HEK293 (cell line): ENCODE results near the gene MTHFS.

ENCODE experiments used
- GFI1B ChIP-seq: fragments of 450-650 bp; formaldehyde crosslinking; IDR thresholded peaks from 2 replicates; pipeline ENCODE4 v1.5.1; 2016; ENCODE audit warnings: missing biosample characterization, missing genetic modification characterization
- ZBTB21 ChIP-seq: fragments of 450-650 bp; formaldehyde crosslinking; IDR thresholded peaks from 2 replicates; pipeline ENCODE4 v1.5.1; 2017; ENCODE audit warnings: missing biosample characterization, missing genetic modification characterization
- ZNF629 ChIP-seq: fragments of 450-650 bp; formaldehyde crosslinking; IDR thresholded peaks from 2 replicates; pipeline ENCODE4 v1.5.1; 2017; ENCODE audit warnings: missing biosample characterization, missing genetic modification characterization

DNA sequence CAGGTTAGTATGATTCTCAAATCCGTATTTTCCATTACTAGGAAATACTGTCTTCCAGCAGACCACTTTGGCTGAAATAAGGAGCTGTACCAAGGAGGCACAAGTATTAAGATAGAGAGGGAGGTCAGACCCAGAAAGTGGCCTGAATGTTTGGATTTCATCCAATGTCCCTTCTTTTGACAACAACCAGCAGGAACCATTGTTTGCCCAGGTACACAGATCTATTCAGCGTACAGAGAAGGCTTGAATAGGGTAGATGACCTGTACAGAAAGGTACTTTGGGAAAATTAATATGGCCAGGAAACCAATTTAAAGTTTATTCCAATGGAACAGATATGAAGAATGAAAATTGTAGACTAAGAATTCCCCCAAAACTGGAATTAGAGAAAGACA lies 12.6 kb downstream of the MTHFS start:
- TF ChIP-seq GFI1B (tag by site-specific recombination) (no peak), ZNF629 (tag by site-specific recombination) (no peak), ZBTB21 (tag by site-specific recombination) (no peak)
